HL-60 (cell line): ENCODE data around the gene ZNF862.

Experiments used
- DNase-seq, 2 experiments: peaks; one replicate each; pipeline ENCODE4 v3.0.0-alpha.2; 2010 to 2020; ENCODE audit warnings: low read depth in 1 of 2, low spot score in 1 of 2
- H3K27ac ChIP-seq: fragments of 250-450 bp; sonication (Bioruptor Pico); replicated peaks from 2 replicates; pipeline ENCODE4 v1.5.1; 2020; ENCODE audit warnings: mild to moderate bottlenecking, moderate library complexity
- H3K27me3 ChIP-seq: fragments of 250-450 bp; sonication (Bioruptor Pico); 2 replicates; pipeline ENCODE4 v1.5.1; 2021; ENCODE audit warnings: mild to moderate bottlenecking, moderate library complexity; ENCODE audit not compliant: insufficient read depth, poor library complexity, severe bottlenecking
- H3K4me3 ChIP-seq: replicated peaks from 2 replicates; pipeline ENCODE4 v1.5.1; 2011; ENCODE audit warnings: mild to moderate bottlenecking, control low read depth, low read length; ENCODE audit not compliant: insufficient read depth
- GABPA ChIP-seq: IDR thresholded peaks from 2 replicates; pipeline ENCODE4 v1.6.1; 2012; ENCODE audit warnings: low read depth
- POLR2AphosphoS5 ChIP-seq: IDR thresholded peaks from 2 replicates; pipeline ENCODE4 v1.6.1; 2012; ENCODE audit warnings: low read depth
- REST ChIP-seq: IDR thresholded peaks from 2 replicates; pipeline ENCODE4 v1.6.1; 2012; ENCODE audit warnings: low read depth; ENCODE audit not compliant: insufficient replicate concordance
- SPI1 ChIP-seq: IDR thresholded peaks from 2 replicates; pipeline ENCODE4 v1.6.1; 2012; ENCODE audit warnings: low read depth, mild to moderate bottlenecking, borderline replicate concordance
- TF ChIP-seq, protein P1 (sequence below): IDR thresholded peaks from one replicate; pipeline ENCODE4 v1.5.1; 2011; ENCODE audit warnings: low read length, control low read depth, inconsistent platforms; ENCODE audit not compliant: insufficient read depth

ZNF862 gene

GRCh38 chr7:149877890-149878522 lies 39.8 kb downstream of the ZNF862 start:
- H3K27ac ChIP-seq, result no peak overlapping the region
- peaks cover 10% of the 10 kb centered on the region for H3K27me3 ChIP-seq
- DNase-seq, result no peak
- TF ChIP-seq, protein P1, sequence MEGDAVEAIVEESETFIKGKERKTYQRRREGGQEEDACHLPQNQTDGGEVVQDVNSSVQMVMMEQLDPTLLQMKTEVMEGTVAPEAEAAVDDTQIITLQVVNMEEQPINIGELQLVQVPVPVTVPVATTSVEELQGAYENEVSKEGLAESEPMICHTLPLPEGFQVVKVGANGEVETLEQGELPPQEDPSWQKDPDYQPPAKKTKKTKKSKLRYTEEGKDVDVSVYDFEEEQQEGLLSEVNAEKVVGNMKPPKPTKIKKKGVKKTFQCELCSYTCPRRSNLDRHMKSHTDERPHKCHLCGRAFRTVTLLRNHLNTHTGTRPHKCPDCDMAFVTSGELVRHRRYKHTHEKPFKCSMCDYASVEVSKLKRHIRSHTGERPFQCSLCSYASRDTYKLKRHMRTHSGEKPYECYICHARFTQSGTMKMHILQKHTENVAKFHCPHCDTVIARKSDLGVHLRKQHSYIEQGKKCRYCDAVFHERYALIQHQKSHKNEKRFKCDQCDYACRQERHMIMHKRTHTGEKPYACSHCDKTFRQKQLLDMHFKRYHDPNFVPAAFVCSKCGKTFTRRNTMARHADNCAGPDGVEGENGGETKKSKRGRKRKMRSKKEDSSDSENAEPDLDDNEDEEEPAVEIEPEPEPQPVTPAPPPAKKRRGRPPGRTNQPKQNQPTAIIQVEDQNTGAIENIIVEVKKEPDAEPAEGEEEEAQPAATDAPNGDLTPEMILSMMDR, result no peak
- no peak for TF ChIP-seq GABPA
- TF ChIP-seq SPI1, result no peak
- no peak for TF ChIP-seq POLR2AphosphoS5
- TF ChIP-seq REST, result no peak
- H3K4me3 ChIP-seq, result no peak overlapping the region

DNA sequence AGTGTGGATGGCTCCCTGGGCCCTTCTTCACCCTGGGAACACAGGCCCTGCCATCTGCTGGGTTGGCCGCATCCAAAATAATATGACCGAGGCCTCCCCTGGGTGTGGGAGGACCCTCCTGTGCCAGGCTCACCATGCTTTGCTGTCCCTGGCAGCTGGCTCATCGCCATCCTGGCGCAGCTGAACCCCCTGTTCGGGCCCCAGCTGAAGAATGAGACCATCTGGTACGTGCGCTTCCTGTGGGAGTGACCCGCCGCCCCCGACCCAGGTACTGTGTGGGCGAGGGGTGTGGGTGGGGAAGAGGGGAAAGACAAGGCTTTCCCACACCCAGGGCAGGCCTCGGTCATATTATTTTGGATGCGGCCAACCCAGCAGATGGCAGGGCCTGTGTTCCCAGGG lies 40.3 kb downstream of the ZNF862 start:
- H3K4me3 ChIP-seq, result no peak overlapping the region
- DNase-seq, result no peak
- TF ChIP-seq REST (no peak), GABPA (no peak), POLR2AphosphoS5 (no peak), SPI1 (no peak)
- TF ChIP-seq, protein P1, result no peak
- H3K27me3 ChIP-seq, result peaks cover 7% of the 10 kb centered on the region
- no peak overlapping the region for H3K27ac ChIP-seq

DNA sequence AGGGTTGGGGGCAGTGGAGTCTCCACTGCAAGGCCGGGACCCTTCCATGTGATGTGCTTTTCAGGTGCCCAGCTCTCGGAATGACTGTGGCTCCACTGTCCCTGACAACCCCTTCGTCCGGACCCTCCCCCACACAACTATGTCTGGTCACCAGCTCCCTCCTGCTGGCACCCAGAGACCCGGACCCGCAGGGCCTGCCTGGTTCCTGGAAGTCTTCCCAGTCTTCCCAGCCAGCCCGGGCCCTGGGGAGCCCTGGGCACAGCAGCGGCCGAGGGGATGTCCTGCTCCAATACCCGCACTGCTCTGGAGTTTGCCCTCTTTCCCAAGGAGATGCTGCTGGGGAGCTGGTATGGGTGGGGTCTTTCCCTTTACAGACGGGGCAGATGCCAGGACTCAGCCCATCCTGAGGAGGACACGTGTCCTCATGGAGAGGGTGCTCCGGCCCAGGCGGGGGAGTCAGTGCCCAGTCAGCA lies 41.1 kb downstream of the ZNF862 start:
- Histone ChIP-seq H3K4me3 (no peak overlapping the region), H3K27me3 (no peaks in the 10 kb centered on the region), H3K27ac (no peak overlapping the region)
- no peak for TF ChIP-seq REST
- TF ChIP-seq SPI1, result no peak
- TF ChIP-seq POLR2AphosphoS5, result no peak
- TF ChIP-seq GABPA, result no peak
- TF ChIP-seq, protein P1, result no peak
- no peak for DNase-seq
